Glutamatergic neuron (in vitro differentiated cells): ENCODE measurements around the gene GNLY. TPM values are rescaled to one million over a fixed set of nuclear protein-coding genes. Genes with fewer than 3 reads are reported as not detected.
"Not testable (repeated sequence)": the region's sequence is repeated elsewhere in the genome, so short reads cannot be mapped to it uniquely, and the experiment has no call there.

Experiments
- DNase-seq: peaks from one replicate; pipeline ENCODE4 v3.0.0; 2022
- H3K27ac Mint-ChIP-seq: one replicate; pipeline ENCODE4 v1.8.0; 2020; ENCODE audit warnings: mild to moderate bottlenecking, mixed read lengths, inconsistent platforms; ENCODE audit not compliant: unreplicated experiment
- H3K27me3 Mint-ChIP-seq: one replicate; pipeline ENCODE4 v1.8.0; 2020; ENCODE audit warnings: mild to moderate bottlenecking, moderate library complexity, mixed read lengths, inconsistent platforms; ENCODE audit not compliant: unreplicated experiment
- H3K36me3 Mint-ChIP-seq: one replicate; pipeline ENCODE4 v1.8.0; 2020; ENCODE audit warnings: mild to moderate bottlenecking, mixed read lengths, inconsistent platforms; ENCODE audit not compliant: unreplicated experiment
- H3K4me1 Mint-ChIP-seq: one replicate; pipeline ENCODE4 v1.8.0; 2020; ENCODE audit warnings: mild to moderate bottlenecking, low read depth, mixed read lengths, inconsistent platforms; ENCODE audit not compliant: unreplicated experiment
- H3K4me3 Mint-ChIP-seq: one replicate; pipeline ENCODE4 v1.8.0; 2020; ENCODE audit warnings: mild to moderate bottlenecking, mixed read lengths, inconsistent platforms; ENCODE audit not compliant: unreplicated experiment
- H3K9me3 Mint-ChIP-seq: one replicate; pipeline ENCODE4 v1.8.0; 2020; ENCODE audit warnings: mild to moderate bottlenecking, moderate library complexity, mixed read lengths, inconsistent platforms; ENCODE audit not compliant: unreplicated experiment
- total RNA-seq: library from RNA; stranded (reverse); fragmentation: NEBNext Ultra II Directional; extraction: Animal tissue kit (Norgen Biotek cat#: 25700); gene quantifications from one replicate; pipeline ENCODE4 v1.2.1, GENCODE V29; 2021; ENCODE audit not compliant: unreplicated experiment
- TF ChIP-seq, protein P1 (sequence below): fragments of 200-600 bp; sonication (generic); IDR thresholded peaks from one replicate; pipeline ENCODE4 v1.5.0; 2021; ENCODE audit not compliant: partially characterized antibody, unreplicated experiment

GNLY gene
- total RNA-seq, 1 donor from 2014 or later = not detected

DNA sequence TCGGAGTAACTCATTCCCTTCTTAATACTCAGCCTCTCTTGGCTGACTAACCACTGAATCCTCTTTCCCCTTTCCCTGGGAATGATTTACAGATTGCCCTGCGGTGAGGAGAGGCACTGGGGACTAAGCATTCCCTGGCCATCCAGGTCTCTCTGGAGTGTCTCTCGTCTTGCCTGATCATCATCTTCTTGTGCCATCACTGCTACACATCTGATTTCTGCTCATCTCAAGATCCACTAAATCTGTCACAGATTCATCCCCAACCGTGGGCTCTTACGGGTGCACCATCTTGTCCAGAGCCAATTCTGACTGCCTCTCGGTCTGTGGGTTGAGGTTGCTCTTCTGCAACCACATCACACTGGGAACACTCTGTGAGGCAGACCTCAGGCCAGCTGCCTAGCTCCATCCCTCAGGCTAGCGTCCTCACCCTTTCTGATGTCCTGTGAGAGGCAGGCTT lies 38.2 kb upstream of the GNLY start:
- TF ChIP-seq, protein P1, sequence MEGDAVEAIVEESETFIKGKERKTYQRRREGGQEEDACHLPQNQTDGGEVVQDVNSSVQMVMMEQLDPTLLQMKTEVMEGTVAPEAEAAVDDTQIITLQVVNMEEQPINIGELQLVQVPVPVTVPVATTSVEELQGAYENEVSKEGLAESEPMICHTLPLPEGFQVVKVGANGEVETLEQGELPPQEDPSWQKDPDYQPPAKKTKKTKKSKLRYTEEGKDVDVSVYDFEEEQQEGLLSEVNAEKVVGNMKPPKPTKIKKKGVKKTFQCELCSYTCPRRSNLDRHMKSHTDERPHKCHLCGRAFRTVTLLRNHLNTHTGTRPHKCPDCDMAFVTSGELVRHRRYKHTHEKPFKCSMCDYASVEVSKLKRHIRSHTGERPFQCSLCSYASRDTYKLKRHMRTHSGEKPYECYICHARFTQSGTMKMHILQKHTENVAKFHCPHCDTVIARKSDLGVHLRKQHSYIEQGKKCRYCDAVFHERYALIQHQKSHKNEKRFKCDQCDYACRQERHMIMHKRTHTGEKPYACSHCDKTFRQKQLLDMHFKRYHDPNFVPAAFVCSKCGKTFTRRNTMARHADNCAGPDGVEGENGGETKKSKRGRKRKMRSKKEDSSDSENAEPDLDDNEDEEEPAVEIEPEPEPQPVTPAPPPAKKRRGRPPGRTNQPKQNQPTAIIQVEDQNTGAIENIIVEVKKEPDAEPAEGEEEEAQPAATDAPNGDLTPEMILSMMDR = no peak
- H3K27me3 Mint-ChIP-seq = peaks cover 4% of the 10 kb centered on the region
- H3K36me3 Mint-ChIP-seq = no peaks in the 10 kb centered on the region
- H3K9me3 Mint-ChIP-seq = no peaks in the 10 kb centered on the region
- no peak overlapping the region for H3K27ac Mint-ChIP-seq
- DNase-seq = no peak
- H3K4me1 Mint-ChIP-seq = no peaks in the 10 kb centered on the region
- no peak overlapping the region for H3K4me3 Mint-ChIP-seq

DNA sequence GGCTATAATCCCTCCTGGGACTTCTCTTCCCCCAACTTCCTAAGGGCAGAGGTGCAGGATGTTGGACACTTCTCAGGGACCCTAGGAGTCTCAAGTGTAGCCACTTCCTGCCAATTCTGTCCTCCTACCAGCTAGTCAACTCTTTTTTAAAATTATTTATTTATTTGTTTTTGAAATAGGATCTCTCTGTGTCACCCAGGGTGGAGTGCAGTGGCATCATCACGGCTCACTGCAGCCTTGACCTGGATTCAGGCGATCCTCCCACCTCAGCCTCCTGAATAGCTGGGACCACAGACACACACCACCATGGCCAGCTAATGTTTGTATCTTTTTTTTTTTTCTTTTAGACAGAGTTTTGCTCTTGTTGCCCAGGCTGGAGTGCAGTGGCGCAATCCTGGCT lies 37.7 kb upstream of the GNLY start:
- Mint-ChIP-seq H3K36me3 (no peaks in the 10 kb centered on the region), H3K4me3 (no peak overlapping the region), H3K27me3 (peaks cover 4% of the 10 kb centered on the region), H3K9me3 (no peaks in the 10 kb centered on the region), H3K4me1 (no peaks in the 10 kb centered on the region), H3K27ac (no peak overlapping the region)
- DNase-seq = no peak
- TF ChIP-seq, protein P1 = no peak

DNA sequence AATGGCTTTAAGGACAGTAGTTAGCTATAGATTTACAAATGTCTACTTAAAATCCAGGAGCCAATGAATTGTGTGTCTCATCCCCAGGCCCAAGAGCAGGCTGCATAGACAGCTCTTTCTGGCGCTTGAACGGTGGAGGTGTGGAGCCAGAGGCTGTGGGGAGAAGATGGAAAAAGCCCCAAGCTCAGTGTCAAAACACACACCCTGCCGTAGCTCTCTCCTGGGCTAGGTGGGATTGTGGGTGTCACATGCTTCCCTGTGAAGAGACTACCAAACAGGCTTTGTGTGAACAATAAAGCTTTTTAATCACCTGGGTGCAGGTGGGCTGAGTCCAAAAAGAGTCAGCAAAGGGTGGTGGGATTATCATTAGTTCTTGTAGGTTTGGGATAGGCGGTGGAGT lies 36.8 kb upstream of the GNLY start:
- not testable (repeated sequence) for H3K9me3 Mint-ChIP-seq, H3K4me1 Mint-ChIP-seq, H3K27me3 Mint-ChIP-seq, DNase-seq, H3K4me3 Mint-ChIP-seq, H3K27ac Mint-ChIP-seq, H3K36me3 Mint-ChIP-seq

DNA sequence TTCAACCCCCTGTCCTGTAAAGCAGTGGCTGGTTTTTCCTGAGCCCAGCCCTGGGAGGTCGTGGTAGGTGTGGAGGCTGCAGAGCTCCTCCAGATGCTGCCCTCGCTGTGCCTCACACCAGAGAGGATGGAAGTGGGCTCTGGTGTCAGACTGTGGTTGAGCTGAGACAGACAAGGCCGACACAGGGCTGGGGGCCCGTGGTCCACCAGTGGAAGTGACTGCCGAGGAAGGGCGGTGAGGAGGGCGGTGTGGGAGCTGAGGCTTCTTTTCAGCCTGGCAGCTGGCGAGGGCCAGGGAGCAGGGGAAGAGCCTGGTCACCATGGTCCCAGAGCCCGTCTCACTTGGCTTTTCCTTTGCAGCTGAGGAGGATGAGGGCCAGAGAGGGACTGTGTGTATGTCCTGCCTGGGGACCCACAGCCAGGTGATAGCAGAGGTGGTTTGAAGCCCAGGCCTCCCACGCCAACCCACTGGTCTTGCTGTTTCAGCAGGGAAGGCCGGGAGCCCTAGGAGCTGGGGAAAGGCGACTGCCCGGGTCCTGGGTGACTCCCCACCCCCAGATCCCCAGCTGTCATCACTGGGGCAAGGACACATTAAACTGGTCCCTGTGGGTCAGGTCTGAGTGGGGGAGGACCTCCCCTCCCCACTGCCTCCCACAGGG lies 34.7 kb upstream of the GNLY start:
- Mint-ChIP-seq H3K9me3 (peaks cover 4% of the 10 kb centered on the region), H3K27me3 (peaks cover 4% of the 10 kb centered on the region), H3K4me1 (peaks cover 5% of the 10 kb centered on the region), H3K27ac (no peak overlapping the region), H3K36me3 (no peaks in the 10 kb centered on the region), H3K4me3 (no peak overlapping the region)
- TF ChIP-seq, protein P1 = no peak
- no peak for DNase-seq

DNA sequence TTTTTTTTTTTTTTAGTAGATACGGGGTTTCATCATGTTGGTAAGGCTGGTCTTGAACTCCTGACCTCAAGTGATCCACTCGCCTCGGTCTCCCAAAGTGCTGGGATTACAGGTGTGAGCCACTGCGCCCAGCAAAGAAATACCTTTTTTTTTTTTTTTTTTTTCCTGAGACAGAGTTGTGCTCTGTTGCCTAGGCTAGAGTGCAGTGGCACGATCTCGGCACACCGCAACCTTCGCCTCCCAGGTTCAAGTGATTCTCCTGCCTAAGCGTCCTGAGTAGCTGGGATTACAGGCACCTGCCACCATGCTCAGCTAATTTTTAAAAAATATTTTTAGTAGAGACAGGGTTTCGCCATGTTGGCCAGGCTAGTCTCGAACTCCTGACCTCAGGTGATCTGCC lies 33.9 kb upstream of the GNLY start:
- not testable (repeated sequence) for H3K36me3 Mint-ChIP-seq, H3K4me3 Mint-ChIP-seq, H3K4me1 Mint-ChIP-seq, H3K9me3 Mint-ChIP-seq, DNase-seq, H3K27ac Mint-ChIP-seq, H3K27me3 Mint-ChIP-seq

DNA sequence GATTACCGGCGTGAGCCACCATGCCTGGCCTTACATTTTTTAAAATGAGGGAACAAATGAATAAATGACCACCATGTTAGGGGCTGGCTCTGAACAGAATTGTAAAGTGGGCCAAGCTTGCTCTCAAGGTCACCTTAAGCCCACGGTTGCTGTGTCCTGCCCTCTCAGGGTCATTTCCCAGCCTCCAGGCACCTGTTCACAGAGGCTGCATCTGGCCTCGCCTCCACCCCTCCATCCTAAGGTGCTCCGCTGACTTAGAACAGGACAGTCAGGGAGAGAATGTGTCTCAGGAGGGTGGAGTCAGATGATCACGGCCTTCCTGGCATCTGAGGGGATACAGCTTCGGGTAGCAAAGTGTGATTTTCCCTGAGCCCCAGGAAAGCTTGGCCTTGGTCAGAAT lies 33.4 kb upstream of the GNLY start:
- H3K36me3 Mint-ChIP-seq = no peaks in the 10 kb centered on the region
- no peak overlapping the region for H3K4me3 Mint-ChIP-seq

More for the DNA sequence above, 33.4 kb upstream of the GNLY start:
- Mint-ChIP-seq H3K9me3 (peaks cover 4% of the 10 kb centered on the region), H3K27ac (no peak overlapping the region), H3K4me1 (peaks cover 5% of the 10 kb centered on the region), H3K27me3 (peaks cover 4% of the 10 kb centered on the region)
- no peak for DNase-seq
- TF ChIP-seq, protein P1 = no peak
